Right renal pelvis (tissue), 4 donors: ENCODE measurements around the gene MYO5C. TPM values are rescaled to one million over a fixed set of nuclear protein-coding genes. Genes with fewer than 3 reads are reported as not detected.
A peak's percentile ranks its signal among the peaks of the same experiment; 100 is the strongest.

Source experiments
- DNase-seq, 4 donors: peaks; one replicate each; pipeline ENCODE4 v3.0.0-alpha.2; 2013; ENCODE audit warnings: low read depth in 4 of 4, low spot score in 3 of 4, missing footprints in 1 of 4
- polyA plus RNA-seq, 4 donors: library from polyadenylated mRNA; unstranded; fragments of 120-200 nt; gene quantifications; one replicate each; pipeline ENCODE4 v1.2.1, GENCODE V29; 2013; ENCODE audit not compliant: insufficient read length in 4 of 4

MYO5C gene
- 10 to 100 TPM; 19.0 to 22.5 (median 21.1) TPM for polyA plus RNA-seq

DNA sequence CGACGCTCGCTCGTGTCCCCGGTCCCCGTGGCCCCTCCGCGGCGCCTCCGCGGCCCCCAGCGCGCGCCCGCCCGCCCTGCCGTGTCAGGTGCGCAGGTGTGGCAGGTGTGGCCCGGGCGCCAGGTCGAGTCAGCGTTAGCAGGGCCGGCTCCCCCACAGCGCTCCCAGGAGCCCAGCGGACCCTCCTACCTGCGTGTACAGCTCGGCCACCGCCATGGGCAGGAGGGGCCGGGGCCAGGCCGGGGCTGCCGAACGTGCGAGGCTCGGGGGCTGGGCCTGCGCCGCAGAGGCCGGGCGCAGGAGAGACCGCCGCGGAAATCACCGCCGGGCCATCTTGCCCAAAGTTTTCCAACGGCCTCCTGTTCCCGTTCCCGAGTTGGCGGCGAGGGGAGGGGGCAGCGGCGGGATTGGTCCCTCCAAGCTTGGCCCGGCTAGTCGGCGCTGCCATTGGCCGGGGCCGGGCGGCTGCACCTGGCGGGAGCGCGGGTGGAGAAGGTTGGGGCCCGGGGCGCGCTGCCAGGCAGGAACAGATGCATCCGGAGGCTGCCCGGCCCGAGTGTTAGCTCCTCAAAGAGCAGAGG is at the start of gene MYO5C:
TSS of gene MYO5C (minus strand) at position 384 of the 581 bp plus-strand sequence. CDS start at position 216, 168 bp downstream.
- peak in 3 of 4 donors; percentile 45 to 61 (median 58) for DNase-seq

DNA sequence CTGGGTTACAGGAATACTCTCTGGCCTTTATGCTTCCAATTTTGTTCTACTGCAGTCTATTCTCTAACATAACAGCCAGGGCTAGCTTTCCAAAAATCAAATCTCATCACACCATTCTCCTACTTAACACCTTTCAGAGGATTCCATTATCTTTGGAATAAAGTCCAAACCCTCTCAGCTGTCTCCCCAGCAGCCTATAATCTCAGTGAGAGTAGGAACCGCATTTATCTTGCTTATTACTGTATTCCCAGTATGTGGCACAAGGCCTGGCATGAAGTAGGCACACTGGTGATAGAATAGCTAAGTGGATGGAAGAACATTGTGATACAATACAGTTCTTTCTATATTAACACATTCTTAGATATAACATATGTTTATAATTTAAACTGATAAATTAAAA is 49.0 kb upstream of the MYO5C start:
- no peak for DNase-seq

GRCh38 chr15:52343831-52344230 is 48.2 kb upstream of the MYO5C start:
- no peak for DNase-seq

DNA sequence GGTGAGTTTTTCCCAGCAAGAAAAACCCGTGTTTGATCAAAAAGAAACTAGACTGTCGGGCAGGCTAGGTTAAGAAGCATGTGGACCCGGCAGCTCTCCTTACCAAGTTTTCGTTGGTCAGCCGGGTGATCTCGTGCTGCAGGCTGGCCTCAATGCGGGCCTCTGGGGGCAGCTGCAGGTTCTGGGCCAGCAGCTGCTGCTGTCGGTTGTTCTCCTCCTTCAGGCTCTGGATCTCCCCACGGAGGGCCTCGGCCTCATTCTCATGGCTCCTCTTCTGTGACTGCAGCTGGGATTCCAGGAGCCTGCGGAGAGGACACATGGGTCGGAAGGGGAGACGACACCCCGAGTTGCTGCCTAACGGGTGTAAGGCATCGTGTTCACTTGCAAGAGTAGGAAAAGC is 44.5 kb upstream of the MYO5C start:
- DNase-seq, result no peak

- no peak for DNase-seq
Observed at GRCh38 chr15:52338891-52339290, 43.3 kb upstream of the MYO5C start.

GRCh38 chr15:52338058-52338457 is 42.5 kb upstream of the MYO5C start:
- no peak for DNase-seq

DNA sequence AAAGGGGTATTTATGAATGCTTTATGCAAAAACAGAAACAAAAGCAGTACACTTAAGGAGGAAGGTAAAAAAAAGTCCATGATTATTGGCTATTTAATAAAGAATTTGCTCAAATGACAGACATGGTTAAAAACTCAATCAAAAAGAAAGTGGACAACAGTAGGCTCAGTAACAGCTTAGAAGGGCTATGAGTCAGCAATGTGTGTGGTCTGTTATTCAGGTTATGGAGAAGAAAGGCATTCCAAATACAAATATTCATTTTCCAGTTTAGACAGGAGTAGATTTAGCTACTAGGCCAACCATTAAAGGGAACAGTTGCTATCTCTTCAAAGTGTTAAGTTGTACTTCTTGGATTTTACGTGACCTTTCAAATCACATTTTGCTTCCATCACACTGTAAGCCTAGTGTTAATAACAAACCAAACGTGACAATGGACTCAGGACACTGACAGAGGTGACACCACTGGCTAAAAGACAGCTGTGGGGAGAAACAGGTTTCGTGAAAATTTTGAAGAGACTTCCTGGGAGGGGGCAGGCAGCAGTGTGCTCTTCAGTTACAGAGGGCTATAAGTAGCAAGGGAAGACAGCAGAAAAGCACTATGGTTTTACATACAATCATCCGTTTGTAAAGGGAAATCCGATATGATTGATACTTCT is 41.7 kb upstream of the MYO5C start:
- no peak for DNase-seq

DNA sequence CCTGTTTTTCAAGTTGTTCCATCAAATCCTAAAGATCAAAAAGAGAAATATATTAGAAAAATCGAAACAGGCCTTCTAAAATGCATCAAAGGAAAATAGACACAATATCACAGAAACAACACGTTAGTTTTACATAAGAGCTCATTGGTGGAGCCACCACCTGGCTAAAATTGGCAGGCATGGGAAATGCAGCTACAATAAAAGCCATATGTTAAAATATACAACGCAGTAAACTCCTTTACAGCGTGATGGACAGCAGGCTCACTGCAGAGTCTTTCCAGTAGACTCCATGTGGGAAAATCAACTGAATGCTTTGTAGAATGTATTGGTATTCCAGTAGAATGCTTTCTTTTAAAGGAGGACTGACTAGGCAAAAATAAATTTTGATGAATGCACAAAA is 40.9 kb upstream of the MYO5C start:
- DNase-seq, result no peak

DNA sequence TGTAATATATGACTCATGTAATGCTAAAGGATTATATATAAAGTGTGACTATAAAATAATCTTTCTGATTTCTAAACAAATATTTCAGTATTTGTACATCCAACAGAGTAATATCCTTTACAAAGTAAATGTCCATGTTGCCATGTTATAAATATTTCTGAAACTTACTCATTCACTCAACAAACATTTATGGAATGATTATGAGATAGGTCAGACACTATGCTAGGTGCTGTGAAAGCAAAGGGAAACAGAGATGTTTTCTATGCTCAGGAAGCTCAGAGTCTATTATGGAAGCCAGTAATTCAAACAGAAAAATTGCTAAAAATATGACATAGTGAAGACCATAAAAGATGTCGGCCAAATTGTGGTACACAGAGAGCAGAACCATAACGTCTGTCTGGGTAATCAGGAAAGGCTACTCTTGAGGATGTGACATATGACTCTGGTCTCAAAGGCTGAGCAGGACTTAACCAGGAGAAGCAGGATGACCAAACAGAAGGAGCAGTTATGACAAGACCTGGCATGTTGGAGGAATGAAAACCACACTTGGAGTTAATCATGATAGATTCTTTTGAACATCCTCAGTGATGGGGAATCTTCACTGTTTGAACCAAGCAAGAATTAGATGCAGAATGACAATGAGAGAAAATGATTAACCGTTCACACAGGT is 39.0 kb upstream of the MYO5C start:
- DNase-seq, result no peak

GRCh38 chr15:52331490-52332240 is 36.1 kb upstream of the MYO5C start:
- no peak for DNase-seq

DNA sequence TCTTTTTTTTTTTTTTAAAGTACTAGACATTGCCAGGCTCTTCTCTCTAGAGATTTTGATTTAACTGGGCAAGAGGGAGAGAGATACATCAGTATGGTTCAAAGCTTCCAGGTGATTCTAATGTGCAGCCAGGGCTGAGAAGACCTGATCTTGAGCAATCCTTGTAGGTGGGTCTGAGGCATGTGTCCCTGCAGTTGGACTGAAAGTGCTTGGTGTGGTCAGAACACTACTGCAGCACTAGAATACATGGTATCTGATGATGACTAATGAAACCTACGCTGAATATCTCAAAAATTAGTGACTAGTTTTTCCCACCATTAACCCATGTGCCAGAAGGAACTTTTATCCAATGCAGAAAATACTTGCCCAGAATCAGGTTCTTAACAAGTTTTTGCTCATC is 34.4 kb upstream of the MYO5C start:
- no peak for DNase-seq

- DNase-seq, result no peak
Observed at GRCh38 chr15:52329150-52329549, 33.5 kb upstream of the MYO5C start.

- DNase-seq, result no peak
Observed at GRCh38 chr15:52328680-52329079, 33.1 kb upstream of the MYO5C start.

- DNase-seq, result no peak
Observed at GRCh38 chr15:52326756-52327155, 31.2 kb upstream of the MYO5C start.

- DNase-seq, result no peak
Observed at GRCh38 chr15:52324109-52324508, 28.5 kb upstream of the MYO5C start.

DNA sequence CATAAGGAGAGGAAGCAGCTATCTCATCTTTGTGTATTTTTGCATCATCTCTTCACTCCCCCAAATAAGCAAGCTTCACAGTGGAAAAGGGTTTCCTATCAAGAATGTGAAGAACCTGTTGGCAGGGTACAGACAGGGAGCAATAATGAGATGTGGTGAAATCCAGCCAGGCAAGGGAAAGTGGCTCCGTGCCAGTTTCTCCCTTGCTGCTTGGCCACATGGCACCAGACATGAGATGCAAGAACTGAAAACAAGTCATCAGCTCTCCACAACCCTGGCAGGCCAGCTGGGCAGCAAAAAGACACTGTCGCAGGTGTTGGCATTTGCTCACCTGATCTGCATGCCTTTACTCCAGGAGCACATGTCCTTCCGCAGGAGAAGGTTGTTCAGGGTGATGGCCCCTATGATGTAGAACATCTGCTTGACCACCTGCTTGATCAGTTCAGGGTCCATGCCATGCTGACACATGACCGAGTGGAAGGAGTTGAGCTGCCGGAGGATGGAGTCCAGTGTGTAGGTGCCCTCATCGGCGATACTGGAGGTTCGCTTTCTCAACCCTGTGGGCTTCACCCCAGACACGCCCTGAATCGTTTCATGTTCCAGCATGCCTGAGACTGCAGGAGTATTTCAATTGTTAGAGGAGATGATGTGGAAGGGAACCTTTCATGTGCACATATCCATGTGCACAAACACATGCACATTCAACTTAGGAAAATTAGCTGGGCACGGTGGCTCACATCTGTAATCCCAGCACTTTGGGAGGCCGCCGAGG is 23.3 kb upstream of the MYO5C start:
- no peak for DNase-seq

- no peak for DNase-seq
Observed at GRCh38 chr15:52317688-52318087, 22.1 kb upstream of the MYO5C start.

GRCh38 chr15:52317022-52317421 is 21.4 kb upstream of the MYO5C start:
- DNase-seq, result no peak

GRCh38 chr15:52309154-52309548 is 13.5 kb upstream of the MYO5C start:
- no peak for DNase-seq

DNA sequence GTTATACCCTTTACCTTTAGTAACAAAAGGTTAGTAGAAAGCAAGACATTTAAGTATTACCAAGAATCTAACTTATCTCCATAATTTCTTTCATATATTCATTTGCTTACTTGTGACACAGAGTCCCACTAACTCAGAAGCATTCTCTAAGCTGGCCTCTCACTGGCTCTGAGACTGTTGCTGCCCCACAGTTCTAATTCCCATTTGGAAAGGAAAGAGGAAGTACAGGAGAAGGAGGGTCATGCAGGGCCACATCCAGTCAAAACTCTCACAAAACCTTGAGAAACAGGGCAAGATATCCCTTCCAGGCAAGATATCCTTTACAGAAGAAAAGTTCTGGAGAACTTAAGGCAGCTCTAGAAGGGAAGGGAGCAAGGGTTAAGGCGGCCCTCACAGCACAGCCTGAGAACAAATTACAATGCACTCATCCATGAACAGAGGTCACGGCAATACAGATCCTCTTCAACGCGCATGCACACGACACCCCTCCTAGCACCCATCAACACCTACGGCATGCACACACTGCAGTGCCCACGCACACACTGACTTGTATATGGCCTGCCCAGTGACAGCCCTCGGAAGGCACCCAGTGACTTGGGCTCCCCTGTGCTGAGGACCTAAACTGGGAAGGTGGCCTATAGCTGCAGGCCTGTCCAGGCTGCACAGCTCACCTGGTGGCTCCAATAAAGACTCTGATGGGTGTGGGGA is 13.0 kb upstream of the MYO5C start:
- DNase-seq, result no peak
